ENCODE data around the gene TMEM163. TPM values are rescaled to one million over a fixed set of nuclear protein-coding genes. Genes with fewer than 3 reads are reported as not detected.

The TMEM163 gene
- total RNA-seq, 4 donors from 2014 or later = 0.27 to 4.7 (median 1.1) TPM

- Histone ChIP-seq H3K9me3 (no peaks in the 10 kb centered on the region), H3K4me1 (peaks cover 0 to 15% of the 10 kb centered on the region in 2 donors), H3K27me3 (no peaks in the 10 kb centered on the region), H3K27ac (no peak overlapping the region), H3K36me3 (no peaks in the 10 kb centered on the region), H3K4me3 (replicated peaks in 1 of 3) (no peak overlapping the region)
- DNase-seq = no peak
- TF ChIP-seq CTCF (IDR thresholded peaks at IDR 0.05) = no peak
- TF ChIP-seq POLR2A (IDR thresholded peaks at IDR 0.05) = no peak
- 89 to 92% methylated on average over 10 of the region's 10 CpGs for WGBS, 2 donors
- intact Hi-C loops (cut with DNase I) = no loop called here
Observed at GRCh38 chr2:134453973-134454372, 264.8 kb downstream of the TMEM163 start.

- Histone ChIP-seq H3K4me3 (replicated peaks in 1 of 3) (no peak overlapping the region), H3K4me1 (peaks cover 0 to 15% of the 10 kb centered on the region in 2 donors), H3K36me3 (peaks cover 0 to 4% of the 10 kb centered on the region in 2 donors), H3K27ac (no peak overlapping the region), H3K27me3 (no peaks in the 10 kb centered on the region), H3K9me3 (no peaks in the 10 kb centered on the region)
- TF ChIP-seq POLR2A (IDR thresholded peaks at IDR 0.05) (no peak), CTCF (IDR thresholded peaks at IDR 0.05) (no peak)
- 92 to 98% methylated on average over 4 of the region's 4 CpGs for WGBS, 2 donors
- intact Hi-C loops (cut with DNase I) = no loop called here
- DNase-seq = no peak
Observed at GRCh38 chr2:134453476-134453875, 265.3 kb downstream of the TMEM163 start.

GRCh38 chr2:134452042-134452733, 266.6 kb downstream of the TMEM163 start:
- H3K27me3 ChIP-seq = no peaks in the 10 kb centered on the region
- intact Hi-C loops (cut with DNase I) = no loop called here
- TF ChIP-seq CTCF (IDR thresholded peaks at IDR 0.05) = no peak
- TF ChIP-seq POLR2A (IDR thresholded peaks at IDR 0.05) = no peak
- H3K9me3 ChIP-seq = no peaks in the 10 kb centered on the region
- no peak overlapping the region for H3K4me3 ChIP-seq (replicated peaks in 1 of 3)
- DNase-seq = no peak
- peaks cover 0 to 5% of the 10 kb centered on the region in 2 donors for H3K36me3 ChIP-seq
- WGBS, 2 donors = 95 to 96% methylated on average over 9 of the region's 9 CpGs
- H3K27ac ChIP-seq = no peak overlapping the region
- peaks cover 0 to 15% of the 10 kb centered on the region in 2 donors for H3K4me1 ChIP-seq

DNA sequence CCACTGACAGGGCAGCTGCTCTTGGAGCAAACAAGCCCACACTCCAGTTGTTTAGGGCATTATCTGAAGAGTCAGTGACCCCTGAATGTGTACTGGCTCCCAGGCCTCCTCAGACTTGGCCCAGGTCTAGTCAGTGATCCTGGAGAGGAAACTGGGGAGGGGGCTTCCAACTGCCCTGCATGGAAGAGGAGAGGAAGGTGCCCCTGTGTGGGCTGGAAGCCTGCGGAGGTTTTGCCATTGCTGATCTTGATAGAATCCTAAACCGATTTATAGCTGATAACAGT, 267.5 kb downstream of the TMEM163 start:
- WGBS, 2 donors = 75 to 77% methylated on average over 2 of the region's 2 CpGs
- peaks cover 0 to 15% of the 10 kb centered on the region in 2 donors for H3K4me1 ChIP-seq
- TF ChIP-seq CTCF (IDR thresholded peaks at IDR 0.05) = no peak
- no peak for TF ChIP-seq POLR2A (IDR thresholded peaks at IDR 0.05)
- no peaks in the 10 kb centered on the region for H3K27me3 ChIP-seq
- H3K36me3 ChIP-seq = peaks cover 0 to 5% of the 10 kb centered on the region in 2 donors
- H3K4me3 ChIP-seq (replicated peaks in 1 of 3) = no peak overlapping the region
- intact Hi-C loops (cut with DNase I) = no loop called here
- no peak for DNase-seq
- H3K27ac ChIP-seq = no peak overlapping the region
- H3K9me3 ChIP-seq = no peaks in the 10 kb centered on the region

GRCh38 chr2:134449751-134450513, 268.9 kb downstream of the TMEM163 start:
- DNase-seq = no peak
- no peaks in the 10 kb centered on the region for H3K27me3 ChIP-seq
- peaks cover 0 to 5% of the 10 kb centered on the region in 2 donors for H3K36me3 ChIP-seq
- no peaks in the 10 kb centered on the region for H3K9me3 ChIP-seq
- H3K4me3 ChIP-seq (replicated peaks in 1 of 3) = no peak overlapping the region
- intact Hi-C loops (cut with DNase I) = no loop called here
- H3K4me1 ChIP-seq = peaks cover 0 to 10% of the 10 kb centered on the region in 2 donors
- H3K27ac ChIP-seq = no peak overlapping the region
- TF ChIP-seq CTCF (IDR thresholded peaks at IDR 0.05) = no peak
- no peak for TF ChIP-seq POLR2A (IDR thresholded peaks at IDR 0.05)
- 89 to 95% methylated on average over 14 to 15 of the region's 15 CpGs for WGBS, 2 donors

Measured in thyroid gland (tissue), 4 donors.